Measurements from ENCODE around the gene MAP6.

Gene MAP6

DNA sequence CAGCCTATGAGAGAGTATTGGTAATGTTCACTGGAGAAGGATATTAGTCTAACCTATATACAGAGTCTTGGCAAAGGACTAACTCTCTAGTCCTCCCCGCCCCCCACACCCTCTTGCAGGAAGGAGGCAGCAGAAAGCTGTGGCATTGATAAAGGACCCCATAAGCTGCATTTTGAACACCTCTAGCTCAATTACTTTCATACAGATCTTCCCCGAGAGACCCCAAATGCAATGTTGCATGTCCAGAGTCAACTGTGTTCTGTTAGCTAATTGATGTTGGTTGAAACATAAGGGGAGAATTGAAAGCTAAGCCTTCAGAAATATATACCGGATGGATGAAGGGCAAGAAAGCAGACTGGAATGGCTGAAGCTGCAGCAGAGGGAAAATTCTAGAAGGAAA is 2.8 kb downstream of the MAP6 start:
- no peak for DNase-seq

DNA sequence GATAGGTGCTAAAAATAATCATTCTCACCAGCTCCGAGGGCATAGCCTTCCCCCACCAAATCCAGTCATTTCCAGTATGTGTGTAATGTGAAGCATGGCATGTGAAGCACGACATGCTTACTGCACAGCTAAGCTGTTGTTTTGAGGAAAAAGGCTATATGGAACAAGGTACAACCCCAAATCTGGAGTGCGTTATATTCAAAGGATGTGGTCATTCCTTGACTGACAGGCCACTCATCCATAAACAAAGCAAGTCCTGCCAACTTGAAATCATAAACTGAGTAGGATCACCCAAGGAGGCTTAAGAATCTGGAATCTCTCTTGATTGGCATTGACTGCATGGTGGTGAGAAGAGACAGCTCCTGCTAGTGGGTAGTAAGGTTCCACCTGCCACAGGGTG is 3.7 kb downstream of the MAP6 start:
- no peak for DNase-seq

DNA sequence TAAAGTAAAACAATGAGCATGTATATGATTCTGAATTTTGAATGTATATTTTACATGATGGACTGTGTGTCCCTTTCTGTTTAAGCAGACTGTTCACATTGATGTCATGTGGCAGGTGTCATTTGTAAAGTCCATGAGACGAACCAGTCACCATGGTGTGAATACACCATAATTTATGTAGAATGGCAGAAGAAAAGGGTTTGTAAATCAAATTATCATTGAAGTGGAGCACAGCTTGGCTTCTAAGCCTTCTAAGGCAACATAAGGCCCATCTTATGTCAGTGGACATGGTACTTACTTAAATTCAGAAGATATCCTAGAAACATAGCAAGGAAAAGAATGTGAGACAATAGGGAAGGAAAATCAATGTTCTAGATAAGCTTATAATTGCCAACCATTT is 4.4 kb downstream of the MAP6 start:
- no peak for DNase-seq

DNA sequence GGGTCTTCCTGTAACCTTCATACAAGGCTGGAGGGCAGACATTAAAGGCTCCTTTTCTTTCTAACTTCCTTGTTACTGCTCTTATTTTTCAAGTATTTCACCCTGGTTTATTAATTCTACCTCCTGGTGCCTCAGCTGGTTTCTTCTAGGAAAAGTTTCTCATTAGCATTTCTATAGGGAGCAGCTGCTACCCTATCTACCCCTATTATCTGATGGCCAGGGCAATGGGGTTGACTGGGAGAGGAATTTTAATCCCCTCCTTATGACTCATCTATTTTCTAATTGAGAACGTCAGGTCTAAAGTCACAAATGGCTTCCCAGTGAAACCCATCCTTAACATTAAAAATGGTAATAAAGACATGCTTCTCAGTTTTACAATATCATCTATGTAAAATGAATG is 5.0 kb downstream of the MAP6 start:
- DNase-seq, result no peak

DNA sequence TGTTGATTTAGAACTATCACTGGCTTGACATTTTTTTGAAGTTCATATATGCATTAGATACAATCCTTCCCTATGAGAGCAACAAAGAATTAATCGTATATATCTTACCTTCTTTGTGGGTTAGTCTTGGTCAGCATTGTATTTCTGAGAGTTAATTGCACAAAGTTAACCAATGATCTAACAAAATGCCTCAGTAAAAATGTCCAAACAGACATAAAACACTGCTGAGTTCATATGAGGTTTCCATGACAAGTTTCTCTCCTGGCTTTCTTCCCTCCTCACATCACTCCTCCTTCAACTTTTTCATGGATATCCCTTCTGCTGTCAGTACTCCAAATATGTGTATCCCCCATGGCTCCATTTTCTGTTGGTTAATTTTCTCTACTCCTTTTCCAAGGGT is 9.0 kb downstream of the MAP6 start:
- no peak for DNase-seq

DNA sequence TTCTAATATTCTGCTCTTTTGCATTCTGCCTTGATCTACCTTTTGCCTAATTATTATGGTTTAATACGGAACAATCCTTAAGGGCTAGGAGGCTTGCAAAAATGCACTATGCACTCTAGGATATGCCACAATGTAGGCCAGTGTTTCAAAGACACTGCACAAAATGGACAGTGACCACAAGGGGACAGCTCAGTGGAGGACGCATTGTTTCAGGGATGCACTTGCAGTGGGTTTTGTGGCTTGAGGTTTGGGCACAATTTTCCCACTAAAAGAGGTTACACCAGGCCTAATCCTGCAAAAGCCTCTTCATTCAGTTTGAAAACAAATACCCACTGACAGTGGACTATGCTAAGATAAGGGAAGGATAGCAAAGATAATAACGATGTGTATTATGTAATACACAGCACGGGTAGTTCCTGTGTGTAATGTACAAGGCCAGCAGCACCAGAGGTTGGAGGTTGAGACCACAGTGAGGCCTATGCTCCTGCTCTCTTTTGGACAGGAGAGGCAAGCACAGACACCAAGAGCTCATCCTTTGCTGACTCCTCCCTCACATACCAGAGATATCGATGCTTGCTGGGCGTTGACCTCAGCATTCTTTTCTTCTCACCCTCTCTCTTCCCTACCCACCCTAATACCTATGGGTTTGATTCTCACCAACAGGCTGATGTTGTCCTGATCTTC is 12.7 kb downstream of the MAP6 start:
- DNase-seq, result no peak

DNA sequence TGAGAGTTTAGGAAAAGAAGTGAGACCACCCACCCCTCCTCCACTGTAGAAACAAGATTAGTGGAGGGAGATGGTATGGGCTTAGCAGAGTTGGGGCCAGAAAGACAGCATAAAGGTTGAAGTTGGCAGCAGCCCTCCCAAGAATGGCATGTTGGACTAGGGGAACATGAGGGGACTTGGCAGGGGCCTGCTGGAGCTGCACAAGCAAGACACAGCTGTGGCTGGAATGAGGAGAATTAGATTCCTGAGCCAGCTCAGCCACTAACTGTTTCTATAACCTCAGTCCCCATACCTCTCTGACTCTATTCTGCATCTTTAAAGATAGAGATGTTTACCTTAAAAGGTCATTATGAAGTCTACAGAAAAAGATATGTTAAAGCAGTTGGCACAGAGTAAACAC is 13.2 kb downstream of the MAP6 start:
- no peak for DNase-seq

DNA sequence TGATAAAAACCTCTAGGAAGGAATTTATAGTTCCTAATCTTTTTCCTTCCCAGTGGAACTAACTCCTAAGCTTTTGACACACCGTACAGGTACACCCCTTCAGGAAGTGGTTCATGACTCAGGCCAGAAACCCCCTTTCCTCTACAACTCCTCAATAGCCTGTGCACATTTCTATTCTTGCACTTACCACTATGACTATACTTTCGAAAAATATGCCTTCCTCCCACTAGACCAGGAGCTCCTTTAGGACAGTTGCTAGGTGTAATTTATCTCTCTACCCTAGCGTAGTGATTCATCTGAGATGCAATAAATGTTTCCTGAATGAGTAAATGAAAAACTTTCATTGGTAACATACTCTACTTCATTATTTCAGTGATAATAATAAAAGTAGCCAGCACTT is 14.5 kb downstream of the MAP6 start:
- DNase-seq, result no peak

DNA sequence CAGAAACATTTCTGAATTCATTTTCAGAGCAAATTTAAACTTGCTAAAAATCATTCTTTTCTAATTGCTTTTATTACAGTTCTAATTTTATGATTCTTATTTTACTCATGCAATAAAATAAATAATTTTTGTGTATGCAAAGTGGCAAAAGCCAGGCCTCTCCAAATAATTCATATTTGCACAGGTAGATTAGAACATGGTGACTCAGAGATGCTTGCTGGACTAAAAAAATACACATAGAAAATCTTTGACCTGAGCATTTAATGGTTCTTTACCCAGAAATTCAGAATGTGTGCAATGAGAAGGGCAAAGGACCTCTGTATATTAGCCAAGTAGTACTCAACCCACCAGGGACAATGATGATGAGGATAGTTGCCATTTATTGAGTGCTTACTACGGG is 15.3 kb downstream of the MAP6 start:
- no peak for DNase-seq

DNA sequence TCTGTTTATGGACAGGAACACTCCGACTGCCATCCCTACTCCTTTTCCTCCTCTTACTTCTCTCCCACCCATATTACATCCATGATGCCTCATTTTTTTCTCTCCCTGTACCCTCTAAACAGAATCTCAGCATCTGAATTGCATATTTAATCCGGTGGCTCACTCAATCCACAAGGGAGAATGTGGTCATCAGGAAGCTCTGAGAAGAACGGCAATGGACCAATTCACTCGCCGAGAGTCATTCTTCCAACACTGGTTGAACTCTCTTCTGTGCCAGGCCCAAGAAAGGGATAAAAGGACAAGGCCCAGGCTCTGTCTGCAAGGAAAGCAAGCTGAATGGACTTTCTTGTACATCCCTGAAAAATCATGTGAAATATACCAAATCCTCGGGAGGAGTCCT is 15.9 kb downstream of the MAP6 start:
- DNase-seq, result no peak

DNA sequence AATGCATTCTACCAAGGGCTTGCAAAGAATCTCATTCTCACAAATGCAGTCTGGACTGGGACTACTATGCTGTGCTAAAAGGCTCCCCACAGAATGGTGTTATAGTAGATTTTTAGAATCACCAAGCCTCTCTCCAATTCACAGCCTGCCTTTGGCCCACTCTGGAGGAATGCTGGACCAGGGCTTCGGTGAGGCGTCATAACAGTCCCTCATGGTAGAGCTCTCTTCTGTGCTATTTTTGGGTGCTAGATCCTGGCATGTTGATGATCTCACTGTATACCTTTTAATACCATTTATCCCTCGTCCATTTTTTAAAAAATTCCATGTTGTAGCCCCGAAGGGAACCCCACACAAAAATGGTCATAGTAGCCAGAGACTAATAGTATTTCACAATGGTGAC is 17.6 kb downstream of the MAP6 start:
- DNase-seq, result no peak

DNA sequence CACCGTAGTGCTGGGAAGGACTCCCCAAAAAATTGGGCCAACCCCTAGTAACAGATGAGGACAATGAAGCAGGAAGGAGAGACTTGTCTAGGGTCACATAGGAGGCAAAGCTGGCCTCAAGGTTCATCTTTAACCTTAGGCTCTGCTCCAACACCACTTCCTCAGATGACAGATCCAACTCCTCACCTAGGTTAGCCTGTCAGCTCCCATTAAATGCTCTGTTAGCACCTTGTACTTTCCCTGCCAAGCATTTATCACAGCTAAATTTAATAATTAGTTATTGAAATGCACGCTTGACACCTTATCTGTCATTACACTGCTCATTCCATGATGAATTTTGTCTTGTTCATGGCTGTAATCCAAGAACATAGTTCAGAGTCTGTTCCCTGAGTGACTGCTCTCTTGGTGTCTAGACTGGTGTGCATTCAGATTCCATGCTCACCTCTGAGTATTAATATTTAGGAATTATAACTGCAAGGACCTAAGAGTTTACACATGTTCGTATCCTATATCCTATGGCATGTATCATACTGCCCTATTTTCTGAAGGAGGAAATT is 18.6 kb downstream of the MAP6 start:
- no peak for DNase-seq

DNA sequence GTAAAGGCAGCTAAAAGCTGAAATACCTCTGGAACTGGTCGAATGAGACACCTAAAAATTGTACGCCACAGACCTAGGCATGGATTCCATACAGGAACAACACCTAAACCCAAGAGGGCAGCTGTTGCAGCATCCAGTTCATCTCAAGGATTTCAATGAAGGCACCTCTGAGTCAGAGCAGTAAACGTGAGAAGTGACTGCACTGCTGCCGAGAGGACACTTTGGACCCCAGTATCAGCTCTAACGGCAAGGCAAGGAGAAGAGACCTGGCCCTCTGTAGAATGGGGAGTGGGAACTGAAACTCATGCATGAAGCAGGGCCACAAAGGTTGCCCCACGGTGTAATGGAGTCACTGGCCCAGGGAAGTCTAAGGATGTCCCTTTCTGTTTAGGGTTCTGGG is 23.9 kb downstream of the MAP6 start:
- DNase-seq, result no peak

DNA sequence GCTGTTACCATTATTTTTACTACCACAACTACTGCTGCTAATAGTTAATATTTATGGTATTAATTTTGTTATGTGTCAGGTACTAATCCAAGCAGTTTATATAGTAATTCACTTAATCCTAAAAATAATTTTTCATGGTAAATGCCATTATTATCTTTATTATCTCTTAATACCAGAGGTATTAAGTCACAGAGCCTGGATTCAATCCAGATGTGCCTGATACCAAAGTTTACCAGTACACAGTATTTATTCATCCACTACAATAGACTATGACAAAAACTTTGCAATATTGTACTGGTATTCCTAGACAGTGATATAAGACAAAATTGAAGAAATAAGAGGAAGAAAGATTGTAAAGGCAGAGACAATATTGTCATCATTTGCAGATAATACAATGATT is 24.5 kb downstream of the MAP6 start:
- no peak for DNase-seq

DNA sequence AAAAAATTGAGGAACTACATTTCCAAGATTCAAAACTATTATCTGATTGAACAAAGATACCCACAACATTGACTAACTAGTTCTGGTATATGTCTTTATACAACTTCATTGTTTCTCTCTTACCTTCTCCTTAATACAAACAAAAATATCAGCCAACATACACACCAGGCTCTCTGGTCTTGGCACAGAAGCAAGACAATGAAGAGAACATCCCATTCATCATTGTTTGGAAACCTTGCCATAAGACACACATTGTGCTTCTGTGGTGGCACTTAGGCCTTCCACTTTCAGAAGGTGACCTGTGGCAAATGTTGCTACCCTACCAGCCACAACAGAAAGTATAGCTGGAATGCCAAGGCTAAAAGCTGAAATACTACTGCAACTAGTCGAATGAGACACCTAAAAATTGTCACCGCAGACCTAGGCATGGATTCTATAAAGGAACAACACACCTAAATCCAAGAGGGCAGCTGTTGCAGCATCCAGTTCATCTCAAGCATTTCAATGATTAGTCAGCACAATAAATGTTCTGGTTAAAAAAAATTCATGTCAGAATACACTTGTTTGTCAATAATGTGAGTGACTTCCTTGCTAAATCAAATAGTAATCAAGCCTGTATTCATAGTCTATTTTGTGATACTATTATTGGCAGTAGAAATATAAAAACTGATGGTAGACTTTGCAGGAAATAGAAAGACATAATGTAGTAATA is 26.3 kb downstream of the MAP6 start:
- DNase-seq, result peak; percentile 21

DNA sequence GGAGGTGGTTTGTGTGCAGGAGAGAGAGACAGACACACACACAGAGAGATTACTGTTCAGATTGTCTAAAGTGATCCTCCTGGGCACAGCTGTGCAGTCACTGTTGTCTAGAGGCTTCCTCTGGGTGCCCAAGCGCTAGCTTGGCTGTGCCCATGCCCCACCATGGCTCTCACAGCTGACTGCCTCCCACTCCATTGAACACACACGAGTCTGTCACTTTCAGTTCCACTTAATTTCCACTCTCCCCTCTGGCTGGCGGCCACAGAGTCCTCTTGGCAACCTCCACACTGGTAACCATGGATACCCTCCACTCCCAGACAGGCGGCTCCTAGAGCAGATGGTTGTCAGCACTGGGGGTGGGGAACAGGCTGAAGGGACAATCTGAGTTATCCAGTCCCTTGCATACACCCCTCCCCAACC is 29.1 kb downstream of the MAP6 start:
- peak; percentile 100 for DNase-seq

DNA sequence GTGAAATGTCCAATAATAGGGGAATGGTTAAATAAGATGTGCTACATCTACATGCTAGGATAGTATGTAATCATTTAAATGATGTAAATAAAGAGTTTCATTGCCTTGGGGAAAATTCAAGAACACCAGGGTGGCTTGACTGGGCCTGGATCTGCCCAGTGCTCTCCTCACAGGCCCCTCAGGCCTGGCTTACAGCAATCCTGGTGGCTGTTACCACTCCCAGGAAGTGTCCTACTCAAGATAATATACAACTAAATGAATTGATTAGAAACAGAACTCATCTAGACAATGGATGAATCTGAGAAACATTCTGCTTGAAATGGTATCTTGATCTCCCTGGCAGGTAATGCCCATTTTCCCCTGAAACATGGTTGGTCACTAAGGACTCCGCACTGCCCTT is 30.8 kb downstream of the MAP6 start:
- no peak for DNase-seq

DNA sequence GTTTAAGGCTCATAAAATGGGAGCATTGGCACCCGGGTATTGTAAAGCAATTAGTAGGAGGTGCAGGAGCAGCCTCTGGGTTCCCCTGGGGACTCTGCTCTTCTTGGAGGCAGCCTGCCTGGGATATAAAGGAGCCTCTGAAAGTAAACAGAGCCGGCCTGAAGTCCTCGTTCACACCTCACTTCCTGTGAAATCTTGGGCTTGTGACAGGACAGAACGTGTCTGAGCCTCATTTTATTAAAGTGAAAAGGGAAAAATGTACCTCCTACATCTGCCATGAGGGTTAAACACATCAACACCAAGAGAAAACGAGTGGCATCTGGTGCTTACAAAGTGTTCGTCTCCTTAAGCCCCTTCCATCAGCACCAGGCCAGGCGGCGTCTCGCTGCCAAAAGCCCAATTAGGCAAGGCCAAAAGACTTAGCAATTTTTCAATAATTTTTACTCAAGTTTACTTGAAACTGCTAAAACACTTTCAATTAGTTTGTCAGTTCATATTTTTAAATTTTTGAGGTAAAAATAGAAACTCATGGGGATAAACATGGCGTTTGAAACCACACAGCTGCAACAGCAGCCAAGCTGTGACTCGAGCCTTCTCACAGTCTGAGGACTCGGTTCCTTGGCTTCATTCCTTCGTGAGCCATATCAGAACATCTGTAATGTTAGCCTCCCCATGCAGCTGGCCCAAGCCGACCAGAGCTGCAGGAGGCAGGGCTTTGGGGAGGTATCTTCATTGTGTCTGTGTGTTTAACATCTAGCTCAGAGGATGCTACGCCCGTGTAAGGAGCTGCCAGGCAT is 33.6 kb downstream of the MAP6 start:
- DNase-seq, result peak; percentile 96

DNA sequence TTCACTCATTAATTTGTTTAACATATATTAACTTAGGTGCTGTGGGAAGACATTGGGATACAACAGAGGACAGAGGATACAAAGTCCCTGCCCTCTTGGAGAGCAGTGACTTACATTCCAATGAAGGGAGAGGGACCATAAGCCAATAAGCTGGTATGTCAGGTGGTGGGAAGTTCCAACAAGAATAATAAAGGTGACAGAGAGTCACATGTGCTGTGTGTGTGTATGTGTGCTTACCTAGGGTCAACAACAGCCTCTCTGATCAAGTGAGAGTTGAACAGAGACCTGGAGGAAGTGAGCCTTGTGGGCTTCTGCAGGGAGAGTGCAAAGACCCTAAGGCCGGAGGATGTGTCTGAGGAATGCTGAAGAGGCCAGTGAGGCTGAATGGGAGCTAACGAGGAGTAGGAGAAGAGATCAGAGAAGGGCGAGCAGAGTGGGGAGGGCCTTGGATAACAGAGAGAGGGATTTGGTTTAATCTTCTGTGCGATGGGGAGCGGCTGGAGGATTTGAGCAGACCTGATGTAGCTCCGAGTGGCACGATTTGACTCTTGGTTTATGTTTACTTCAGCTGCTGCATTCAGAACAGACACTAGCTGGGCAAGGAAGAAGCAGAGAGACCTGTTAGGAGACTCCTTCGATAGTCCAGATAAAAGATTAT is 35.3 kb downstream of the MAP6 start:
- no peak for DNase-seq

DNA sequence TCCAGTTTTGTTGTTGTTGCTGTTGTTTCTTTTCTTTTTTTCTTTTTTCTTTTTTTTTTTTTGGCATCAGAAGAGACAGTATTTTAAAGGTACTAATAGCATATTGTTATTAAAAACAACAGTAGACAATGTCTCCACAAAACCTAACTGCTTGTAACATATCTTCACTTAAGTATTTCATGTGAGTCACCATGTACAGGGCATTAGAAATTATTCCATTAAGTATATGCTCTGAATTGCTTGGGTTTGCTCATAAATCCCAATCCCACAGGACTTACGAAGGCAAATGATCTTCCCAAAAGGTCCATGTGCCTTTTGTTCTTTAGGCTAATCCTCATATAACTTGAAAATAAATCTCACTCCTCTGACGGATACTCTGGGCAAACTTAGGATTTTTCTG is 35.9 kb downstream of the MAP6 start:
- no peak for DNase-seq

DNA sequence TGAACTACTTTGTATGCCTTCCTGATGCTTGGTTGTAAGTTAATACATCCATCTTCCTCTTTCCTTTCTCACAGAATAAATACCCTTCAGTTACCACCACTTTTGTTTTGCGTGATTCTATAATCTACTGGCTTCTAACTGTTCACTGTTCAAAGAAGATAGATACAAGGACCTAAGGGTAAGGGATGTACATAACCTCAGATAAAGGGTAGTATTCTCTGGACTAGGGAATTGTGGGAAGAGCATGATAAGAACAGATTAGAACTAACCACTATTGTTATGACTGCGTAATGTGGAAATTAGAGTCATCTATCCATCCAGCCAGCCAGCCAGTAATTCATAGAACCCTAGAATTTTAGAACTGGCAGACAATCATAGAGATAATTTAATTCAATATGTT is 36.4 kb downstream of the MAP6 start:
- DNase-seq, result no peak

DNA sequence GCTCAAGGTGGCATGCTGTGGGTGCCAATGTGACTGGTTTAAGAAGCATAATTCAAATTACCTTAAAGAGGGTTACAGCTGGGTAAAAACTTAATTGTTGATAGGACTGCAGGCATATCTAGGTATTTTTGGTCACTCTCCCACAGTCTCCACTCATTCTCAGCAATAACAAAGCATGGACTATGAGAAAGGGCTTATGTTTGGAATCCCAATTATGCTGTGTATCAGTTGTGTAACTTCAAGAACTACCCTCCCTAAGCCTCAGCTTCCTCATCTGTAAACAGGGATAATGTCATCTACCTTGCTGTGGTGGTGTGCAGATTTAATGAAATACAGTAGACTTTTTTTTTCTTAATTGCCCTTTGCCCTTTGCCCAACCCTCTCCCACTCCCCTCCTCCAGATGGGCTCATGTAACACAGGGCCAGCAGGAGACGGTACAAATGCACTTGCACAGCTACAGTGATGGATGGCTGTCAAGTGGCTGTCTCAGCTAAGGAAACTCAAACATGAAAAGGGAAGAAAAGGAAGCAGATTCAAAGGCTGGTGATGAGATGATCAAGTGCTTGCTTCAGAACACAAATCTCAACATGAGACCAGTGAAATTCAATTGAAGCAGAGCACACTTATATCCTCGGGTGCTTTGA is 37.6 kb downstream of the MAP6 start:
- DNase-seq, result no peak

Data from DMS79 treated with DMSO at 0.1 percent for 48 hours (cell line).